GM15510 (cell line): Measurements from ENCODE around the gene CMA1.

Source experiments
- POLR2A ChIP-seq: IDR thresholded peaks from 3 replicates; pipeline ENCODE4 v1.6.1; 2011; ENCODE audit warnings: borderline replicate concordance; ENCODE audit not compliant: insufficient read length; ENCODE audit errors: extremely low read depth

The CMA1 gene

GRCh38 chr14:24465368-24465767 lies 42.7 kb downstream of the CMA1 start:
- no peak for TF ChIP-seq POLR2A

GRCh38 chr14:24463884-24464785 lies 43.9 kb downstream of the CMA1 start:
- TF ChIP-seq POLR2A: no peak

DNA sequence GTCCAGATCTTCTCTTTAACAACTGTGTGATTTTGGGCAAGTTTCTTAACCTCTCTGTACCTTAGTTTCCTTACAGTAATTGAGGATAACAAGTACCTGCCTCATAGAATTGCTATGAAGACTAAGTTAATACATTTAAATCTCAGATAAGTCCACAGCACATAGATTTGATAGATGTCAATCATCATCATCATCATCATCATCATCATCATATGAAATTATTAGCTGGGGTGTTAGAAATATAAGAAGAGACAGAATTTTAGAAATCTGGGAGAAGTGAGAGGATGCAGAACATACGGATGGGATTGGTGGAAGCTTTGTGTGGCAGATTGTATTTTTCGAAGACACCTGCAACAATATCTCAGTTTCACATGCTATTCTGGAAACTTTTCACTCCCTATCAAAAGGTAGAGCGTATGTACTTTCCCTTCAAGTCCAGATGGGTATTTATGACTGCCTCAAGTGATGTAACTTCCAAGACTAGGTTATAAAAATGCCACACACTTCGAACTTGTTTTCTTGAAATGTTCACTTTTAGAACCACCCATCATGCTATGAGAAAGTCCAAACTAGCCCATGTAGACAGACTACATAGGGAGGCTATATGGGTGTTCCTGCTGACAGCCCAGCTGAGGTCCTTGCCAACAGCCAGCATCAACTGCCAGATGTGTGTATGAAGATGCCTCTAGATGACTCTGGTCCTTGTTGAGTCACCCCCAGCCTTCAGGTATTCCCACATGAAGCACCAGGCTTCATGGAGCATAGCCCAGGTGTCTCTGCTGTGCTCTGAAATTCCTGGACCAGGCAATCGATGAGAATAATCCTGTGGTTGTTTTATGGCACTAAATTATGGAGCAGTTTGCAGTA lies 44.8 kb downstream of the CMA1 start:
- no peak for TF ChIP-seq POLR2A

DNA sequence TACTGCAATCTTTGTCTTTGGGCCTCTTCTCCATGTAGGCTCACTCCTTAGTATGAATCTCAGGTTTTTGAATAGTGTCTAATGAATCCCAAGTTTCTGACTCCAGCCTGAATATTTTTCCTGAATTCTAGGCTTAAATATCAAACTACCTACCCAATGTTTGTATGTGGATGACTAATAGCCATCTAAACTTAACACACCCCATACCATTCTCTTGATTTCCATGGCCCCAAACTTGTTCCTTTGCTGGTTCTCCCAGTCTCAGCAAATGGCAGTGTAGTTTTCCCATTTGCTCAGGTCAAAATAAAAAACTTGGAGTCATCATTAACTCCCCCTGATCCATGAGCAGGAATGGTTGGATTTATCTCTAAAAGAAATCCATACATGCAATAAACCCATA lies 46.7 kb downstream of the CMA1 start:
- no peak for TF ChIP-seq POLR2A

DNA sequence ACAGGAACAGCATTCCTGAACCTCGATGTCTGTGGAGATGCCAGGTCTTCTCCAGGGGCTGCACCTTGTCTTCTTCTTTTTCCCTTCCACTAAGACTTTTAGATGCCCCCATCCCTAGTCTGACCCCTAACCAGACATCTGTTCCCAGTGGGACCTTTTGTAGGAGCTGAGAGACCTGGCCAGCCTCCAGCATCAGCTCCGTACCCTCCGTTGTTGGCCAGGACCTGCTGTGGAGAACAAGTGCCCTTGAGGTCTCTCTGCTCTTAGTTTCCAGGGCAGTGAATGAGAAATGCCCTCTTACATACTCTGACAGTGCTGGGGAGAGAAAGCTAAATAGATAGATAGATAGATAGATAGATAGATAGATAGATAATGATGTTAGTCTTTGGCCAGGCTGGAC lies 48.7 kb downstream of the CMA1 start:
- TF ChIP-seq POLR2A: no peak

DNA sequence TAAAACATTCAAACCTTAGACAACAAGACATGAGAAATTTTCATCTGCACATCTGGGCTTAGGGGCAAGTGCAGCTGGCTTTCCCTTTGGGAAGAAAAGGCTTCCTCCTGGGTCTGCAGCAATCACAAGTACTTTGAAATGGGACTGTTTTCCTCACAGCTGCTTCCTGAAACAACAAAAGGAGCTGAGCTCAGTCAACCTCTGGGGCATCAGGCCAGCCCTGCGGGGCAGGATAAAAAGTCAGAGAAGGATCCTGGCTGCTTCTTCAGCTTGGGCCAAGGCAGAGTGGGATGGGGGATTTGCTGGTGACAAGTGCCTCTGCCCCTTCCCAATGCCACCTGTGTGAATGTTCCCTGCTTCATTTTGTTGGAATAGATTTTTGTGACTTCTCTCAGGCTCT lies 49.3 kb downstream of the CMA1 start:
- no peak for TF ChIP-seq POLR2A

GRCh38 chr14:24456980-24457379 lies 51.1 kb downstream of the CMA1 start:
- TF ChIP-seq POLR2A: no peak
